Measurements from ENCODE around the gene MYL6B. TPM values are rescaled to one million over a fixed set of nuclear protein-coding genes. Genes with fewer than 3 reads are reported as not detected.

The MYL6B gene
- total and polyA plus RNA-seq, 8 donors, result 32.6 to 193 (median 161) TPM

DNA sequence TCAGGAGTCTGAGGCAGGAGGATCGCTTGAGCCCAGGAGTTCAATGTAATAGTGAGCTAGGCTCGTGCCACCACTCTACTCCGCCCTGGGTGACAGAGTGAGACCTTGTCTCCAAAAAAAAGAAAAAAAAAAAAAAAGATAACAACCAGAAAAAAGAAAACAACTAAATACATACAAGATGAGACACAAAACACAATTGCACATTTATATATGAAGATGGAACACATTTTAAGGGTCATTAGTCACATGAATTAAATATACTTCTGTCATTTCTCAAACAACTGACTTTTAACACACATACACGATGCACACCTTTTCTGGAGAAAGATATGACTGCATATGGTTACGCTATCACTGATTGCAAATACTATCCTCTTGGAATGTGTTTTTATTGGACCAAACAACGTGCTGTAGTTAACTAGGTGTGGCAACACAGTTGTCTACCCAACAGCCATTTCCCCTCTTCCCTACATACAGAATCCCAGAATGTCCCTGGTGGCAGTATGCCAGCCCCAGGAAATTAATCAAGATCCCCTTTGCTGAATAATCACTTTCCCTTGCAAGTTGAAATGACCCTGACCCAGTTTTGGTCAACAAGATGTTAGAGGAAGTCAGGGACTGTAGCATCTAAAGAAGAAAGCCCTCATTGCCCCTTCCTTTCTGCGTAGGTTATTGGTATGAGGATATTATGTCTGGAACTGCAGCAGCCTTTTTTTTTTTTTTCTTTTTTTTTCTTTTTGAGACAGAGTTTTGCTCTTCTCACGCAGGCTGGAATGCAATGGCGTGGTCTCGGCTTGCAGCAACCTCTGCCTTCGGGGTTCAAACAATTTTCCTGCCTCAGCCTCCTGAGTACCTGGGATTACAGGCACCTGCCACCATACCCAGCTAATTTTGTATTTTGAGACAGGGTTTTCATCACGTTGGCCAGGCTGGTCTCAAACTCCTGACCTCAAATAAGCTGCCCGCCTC is 5.6 kb upstream of the MYL6B start:
- no peaks in the 10 kb centered on the region for H3K9me3 ChIP-seq
- intact Hi-C loops (cut with DNase I), result no loop called here
- DNase-seq (peak in 2 of 4 donors; percentile 56 to 78), ATAC-seq (no peak)
- H3K36me3 ChIP-seq, result peaks cover 0 to 37% of the 10 kb centered on the region in 2 donors
- peaks cover 0 to 54% of the 10 kb centered on the region in 2 donors for H3K4me1 ChIP-seq
- TF ChIP-seq, protein P1, sequence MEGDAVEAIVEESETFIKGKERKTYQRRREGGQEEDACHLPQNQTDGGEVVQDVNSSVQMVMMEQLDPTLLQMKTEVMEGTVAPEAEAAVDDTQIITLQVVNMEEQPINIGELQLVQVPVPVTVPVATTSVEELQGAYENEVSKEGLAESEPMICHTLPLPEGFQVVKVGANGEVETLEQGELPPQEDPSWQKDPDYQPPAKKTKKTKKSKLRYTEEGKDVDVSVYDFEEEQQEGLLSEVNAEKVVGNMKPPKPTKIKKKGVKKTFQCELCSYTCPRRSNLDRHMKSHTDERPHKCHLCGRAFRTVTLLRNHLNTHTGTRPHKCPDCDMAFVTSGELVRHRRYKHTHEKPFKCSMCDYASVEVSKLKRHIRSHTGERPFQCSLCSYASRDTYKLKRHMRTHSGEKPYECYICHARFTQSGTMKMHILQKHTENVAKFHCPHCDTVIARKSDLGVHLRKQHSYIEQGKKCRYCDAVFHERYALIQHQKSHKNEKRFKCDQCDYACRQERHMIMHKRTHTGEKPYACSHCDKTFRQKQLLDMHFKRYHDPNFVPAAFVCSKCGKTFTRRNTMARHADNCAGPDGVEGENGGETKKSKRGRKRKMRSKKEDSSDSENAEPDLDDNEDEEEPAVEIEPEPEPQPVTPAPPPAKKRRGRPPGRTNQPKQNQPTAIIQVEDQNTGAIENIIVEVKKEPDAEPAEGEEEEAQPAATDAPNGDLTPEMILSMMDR (IDR thresholded peaks at IDR 0.05), result no peak
- no peaks in the 10 kb centered on the region for H3K27me3 ChIP-seq
- no peak overlapping the region for H3K4me3 ChIP-seq
- peak overlapping the region in 1 of 2 donors; percentile 16 for H3K27ac ChIP-seq

DNA sequence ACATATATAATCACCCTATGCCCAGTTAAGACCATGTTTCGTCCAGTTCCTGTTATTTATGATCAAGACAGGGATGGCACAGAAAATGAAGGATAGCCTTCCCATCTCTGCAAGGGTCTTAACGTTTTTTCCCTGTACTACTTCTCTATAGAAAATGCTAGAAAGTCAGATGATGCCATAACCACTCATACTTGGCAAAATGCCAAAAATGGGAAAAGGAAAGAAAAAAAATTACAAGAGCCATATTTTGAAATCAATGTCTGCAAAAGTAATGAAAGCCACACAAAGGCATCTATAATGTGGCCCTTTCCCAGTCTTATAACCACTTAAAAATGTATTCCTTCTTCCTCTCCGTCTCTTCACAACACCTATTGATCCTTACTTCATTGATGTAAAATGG is 1.8 kb upstream of the MYL6B start:
- Histone ChIP-seq H3K4me3 (no peak overlapping the region), H3K4me1 (peaks cover 0 to 41% of the 10 kb centered on the region in 2 donors), H3K9me3 (no peaks in the 10 kb centered on the region), H3K27me3 (no peaks in the 10 kb centered on the region), H3K27ac (no peak overlapping the region), H3K36me3 (no peaks in the 10 kb centered on the region)
- ATAC-seq, result no peak
- no peak for DNase-seq
- TF ChIP-seq, protein P1 (IDR thresholded peaks at IDR 0.05), result no peak
- intact Hi-C loops (cut with DNase I), result no loop called here

DNA sequence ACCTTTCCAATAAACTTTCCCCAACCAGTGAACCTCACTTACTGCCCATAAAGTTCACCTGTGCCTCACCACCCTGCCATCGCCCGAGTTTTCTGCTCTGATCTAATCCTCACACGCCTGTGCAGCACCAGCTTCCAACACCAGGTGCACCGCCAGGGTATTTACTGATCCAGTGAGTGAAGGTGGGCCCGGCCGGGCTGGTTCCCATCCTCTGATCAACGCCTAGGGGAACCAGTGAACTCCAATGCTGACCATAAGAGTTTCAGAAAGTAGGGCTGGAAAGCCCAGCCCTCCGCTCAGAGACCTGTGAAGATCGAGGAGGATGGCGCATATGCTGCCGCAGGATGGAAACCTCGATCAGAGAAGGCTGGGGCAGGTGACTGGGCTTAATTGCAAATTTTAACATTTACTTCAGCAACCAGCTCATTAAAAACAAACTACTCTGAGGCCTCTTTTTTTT is 685 bp upstream of the MYL6B start:
- H3K27ac ChIP-seq, result peak overlapping the region; percentile 97
- H3K27me3 ChIP-seq, result no peaks in the 10 kb centered on the region
- peaks cover 1 to 39% of the 10 kb centered on the region in 2 donors for H3K4me1 ChIP-seq
- TF ChIP-seq, protein P1 (IDR thresholded peaks at IDR 0.05), result peak in 1 of 2 donors; percentile 37
- peak overlapping the region; percentile 68 to 79 for H3K4me3 ChIP-seq
- ATAC-seq (peak; percentile 76), DNase-seq (peak in 3 of 4 donors; percentile 55 to 81 (median 70))
- no peaks in the 10 kb centered on the region for H3K36me3 ChIP-seq
- H3K9me3 ChIP-seq, result no peaks in the 10 kb centered on the region
- intact Hi-C loops (cut with DNase I), result no loop called here

DNA sequence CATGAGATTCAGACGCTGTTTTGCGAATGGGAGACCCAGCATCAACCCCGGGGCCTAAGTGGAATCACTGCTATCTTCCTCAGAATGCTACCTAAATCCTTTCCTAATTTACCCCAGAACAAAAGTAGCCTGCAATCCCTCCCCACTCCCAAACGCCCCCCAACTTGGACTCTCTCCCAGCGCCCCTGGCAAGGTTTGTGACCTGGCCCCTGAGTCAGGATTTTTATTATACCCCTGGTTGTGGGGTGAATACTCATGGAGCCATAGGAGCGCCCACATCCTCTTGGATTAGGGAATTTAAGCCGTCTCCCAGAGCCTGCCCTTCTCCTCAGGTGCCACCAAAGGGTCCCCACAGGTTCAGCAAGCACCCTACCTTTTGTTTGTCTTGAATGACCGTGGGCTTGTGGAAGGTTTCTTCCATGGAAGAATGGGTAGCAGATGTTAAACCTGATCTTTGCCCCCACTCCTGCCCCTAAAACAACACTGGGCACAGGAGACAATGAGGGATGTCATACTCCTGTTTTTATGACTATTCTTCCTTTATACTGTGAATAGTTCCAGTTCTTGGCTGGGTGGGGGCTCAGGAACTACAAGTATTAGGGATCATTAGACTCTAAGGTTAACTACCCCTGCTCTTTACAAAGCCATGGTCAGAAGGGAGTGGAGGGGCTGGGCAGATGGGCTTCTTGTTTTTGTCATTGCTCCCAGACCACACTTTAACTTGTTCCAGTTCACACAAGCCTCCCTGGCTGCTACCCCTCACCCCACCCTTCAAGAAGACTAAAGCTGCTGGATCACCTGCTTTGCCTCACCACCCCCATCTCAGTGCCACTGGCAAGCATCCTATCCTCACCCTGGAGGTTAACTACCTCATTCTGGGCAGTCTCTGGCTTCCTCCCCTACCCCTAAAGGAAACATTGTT is 630 bp downstream of the MYL6B start:
- no peaks in the 10 kb centered on the region for H3K9me3 ChIP-seq
- no peaks in the 10 kb centered on the region for H3K27me3 ChIP-seq
- H3K27ac ChIP-seq, result peak overlapping the region; percentile 97
- TF ChIP-seq, protein P1 (IDR thresholded peaks at IDR 0.05), result no peak
- intact Hi-C loops (cut with DNase I), result no loop called here
- no peaks in the 10 kb centered on the region for H3K36me3 ChIP-seq
- DNase-seq (no peak), ATAC-seq (no peak)
- H3K4me3 ChIP-seq, result peak overlapping the region; percentile 68 to 79
- peaks cover 5 to 35% of the 10 kb centered on the region in 2 donors for H3K4me1 ChIP-seq

Data from left lung (tissue), 10 donors.